GM21515 (cell line): ENCODE measurements around the gene MAGEB1.

Experiments
- ATAC-seq: cut with Tn5 transposase; IDR thresholded peaks from one replicate; pipeline ENCODE4 v1.9.1; 2021; ENCODE audit not compliant: unreplicated experiment

The MAGEB1 gene

DNA sequence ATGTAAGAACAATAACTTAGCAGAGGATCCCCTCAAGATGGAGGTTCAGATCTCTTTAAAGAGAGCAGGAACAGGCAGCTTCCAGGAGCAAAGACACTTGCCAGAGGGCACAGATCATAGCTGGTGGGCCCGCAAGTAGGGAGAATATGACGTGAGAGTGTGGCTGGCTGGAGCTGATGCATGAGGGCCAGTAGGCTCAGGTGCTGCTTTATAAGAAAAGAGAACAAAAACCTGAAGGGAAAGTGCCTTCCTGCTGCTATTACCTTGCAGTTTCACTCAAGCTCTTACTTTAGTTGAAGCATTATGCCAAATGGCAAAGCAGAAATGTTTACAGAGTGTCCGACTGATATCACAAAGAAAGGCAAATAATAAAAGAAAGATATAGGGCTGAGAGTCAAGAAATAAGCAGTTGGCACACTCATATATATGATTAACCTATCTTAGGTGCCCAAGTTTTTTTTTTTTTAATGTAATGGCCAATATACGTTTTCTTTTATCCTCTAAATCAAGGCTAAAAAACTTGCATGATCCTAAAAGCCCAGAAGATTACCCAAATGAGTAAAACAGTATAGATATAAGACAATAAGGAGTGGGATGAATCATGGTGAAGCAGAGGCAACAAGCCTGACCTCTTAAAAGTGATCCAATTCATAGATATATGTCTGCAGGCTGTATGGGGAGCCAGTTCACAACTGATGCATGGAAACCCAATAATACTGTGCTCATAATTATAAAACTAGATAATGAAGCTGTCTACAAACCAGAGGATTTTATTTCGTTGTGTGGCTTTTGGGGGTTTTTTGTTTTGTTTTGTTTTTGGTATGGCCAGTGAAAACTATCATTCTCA lies 49.7 kb downstream of the MAGEB1 start:
- no peak for ATAC-seq

DNA sequence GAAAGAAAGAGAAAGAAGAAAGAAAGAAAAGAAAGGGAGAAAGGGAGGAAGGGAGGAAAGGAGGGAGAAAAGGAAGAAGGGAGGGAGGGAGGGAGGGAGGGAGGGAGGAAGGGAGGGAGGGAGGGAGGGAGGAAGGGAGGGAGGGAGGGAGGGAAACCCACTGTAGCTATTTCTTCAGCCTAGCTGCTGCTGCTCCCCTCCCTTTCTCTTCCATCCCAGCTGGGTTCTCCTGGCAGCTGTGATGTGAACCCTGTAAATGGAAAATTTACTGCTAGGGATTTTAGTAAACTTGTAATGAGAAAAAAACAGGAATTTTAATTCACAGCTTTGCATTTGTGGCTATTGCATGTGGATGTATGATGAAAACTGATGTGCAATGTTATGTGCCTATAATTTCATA lies 54.3 kb downstream of the MAGEB1 start:
- ATAC-seq = no peak
